ENCODE data around the gene NUBP1. TPM values are rescaled to one million over a fixed set of nuclear protein-coding genes. Genes with fewer than 3 reads are reported as not detected.
"Not testable (repeated sequence)": the region's sequence is repeated elsewhere in the genome, so short reads cannot be mapped to it uniquely, and the experiment has no call there.

Gene NUBP1
- polyA plus RNA-seq, 2 of the 4 experiments (the other 2 are of a cell fraction): 34.1 to 49.9 TPM

- TF ChIP-seq CBX2 (IDR thresholded peaks at IDR 0.05; ENCODE audit: borderline replicate concordance, low read depth) (no peak), ZNF302 (CRISPR knock-in tag; IDR thresholded peaks at IDR 0.05) (no peak), CHD2 (IDR thresholded peaks at IDR 0.05; ENCODE audit: low read length, partially characterized antibody) (no peak), ZC3H11A (IDR thresholded peaks at IDR 0.05) (no peak)
- TF ChIP-seq, protein P1, sequence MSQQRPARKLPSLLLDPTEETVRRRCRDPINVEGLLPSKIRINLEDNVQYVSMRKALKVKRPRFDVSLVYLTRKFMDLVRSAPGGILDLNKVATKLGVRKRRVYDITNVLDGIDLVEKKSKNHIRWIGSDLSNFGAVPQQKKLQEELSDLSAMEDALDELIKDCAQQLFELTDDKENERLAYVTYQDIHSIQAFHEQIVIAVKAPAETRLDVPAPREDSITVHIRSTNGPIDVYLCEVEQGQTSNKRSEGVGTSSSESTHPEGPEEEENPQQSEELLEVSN (IDR thresholded peaks at IDR 0.05; ENCODE audit: borderline replicate concordance, low read depth): no peak
- FAIRE-seq (no peak), ATAC-seq (no peak), DNase-seq (ENCODE audit: low read depth in 1 of 2, low spot score in 1 of 2) (no peak)
- Histone ChIP-seq H3K9me3 (no peaks in the 10 kb centered on the region), H3K27ac (no peak overlapping the region), H3K4me3 (no peak overlapping the region), H3K4me2 (no peak overlapping the region), H3K4me1 (no peaks in the 10 kb centered on the region)
- 71% methylated on average over 1 of the region's 1 CpG for WGBS (ENCODE audit: missing lambda C conversion rate)
- ChIA-PET POLR2A (interaction anchor here (0.6 kb wide), 1 partner anchor 27 kb away, joined by 3 read pairs; the partner anchor contains the start of gene NUBP1), CTCF (interaction anchor here (0.7 kb wide), 1 partner anchor 8 kb away, joined by 3 read pairs; no protein-coding TSS in a partner anchor)
Measured at GRCh38 chr16:10770907-10771306, 27.3 kb downstream of the NUBP1 start.

DNA sequence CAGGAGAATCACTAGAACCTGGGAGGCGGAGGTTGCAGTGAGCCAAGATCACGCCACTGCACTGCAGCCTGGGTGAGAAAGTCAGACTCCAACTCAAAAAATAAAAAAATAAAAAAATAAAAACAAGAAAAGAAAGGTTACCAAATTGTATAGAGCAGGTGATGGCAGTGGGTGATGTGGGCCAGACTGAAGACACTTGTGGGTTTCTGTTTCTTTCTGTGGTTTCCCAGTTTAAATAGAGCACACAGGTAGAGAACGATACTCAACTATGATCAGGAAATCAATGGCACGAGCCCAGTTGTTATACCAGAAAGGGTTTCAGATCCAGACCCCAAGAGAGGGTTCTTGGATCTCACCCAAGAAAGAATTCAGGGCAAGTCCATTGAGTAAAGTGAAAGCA, 32.6 kb downstream of the NUBP1 start:
- 63% methylated on average over 4 of the region's 4 CpGs for WGBS (ENCODE audit: missing lambda C conversion rate)
- ATAC-seq: no peak
- no peak overlapping the region for H3K4me2 ChIP-seq
- TF ChIP-seq HOXB5 (CRISPR knock-in tag; IDR thresholded peaks at IDR 0.05) (no peak), EHMT2 (IDR thresholded peaks at IDR 0.05; ENCODE audit: low read depth) (no peak), FOSL2 (IDR thresholded peaks at IDR 0.05) (no peak), FOSL2 (CRISPR knock-in tag; IDR thresholded peaks at IDR 0.05) (no peak), JUN (IDR thresholded peaks at IDR 0.05) (no peak), JUNB (IDR thresholded peaks at IDR 0.05) (no peak), MAX (IDR thresholded peaks at IDR 0.05) (no peak), CEBPB (IDR thresholded peaks at IDR 0.05) (no peak), REST (IDR thresholded peaks at IDR 0.05) (no peak), RNF2 (IDR thresholded peaks at IDR 0.05; ENCODE audit: borderline replicate concordance, low read depth) (no peak), ZC3H11A (IDR thresholded peaks at IDR 0.05) (no peak), ESRRA (IDR thresholded peaks at IDR 0.05; ENCODE audit: borderline replicate concordance, low read length) (no peak)
- H3K4me1 ChIP-seq: no peaks in the 10 kb centered on the region
- POLR2A ChIA-PET: no interaction called here
- no peak overlapping the region for H3K27ac ChIP-seq
- no peak for FAIRE-seq
- no peak overlapping the region for H3K4me3 ChIP-seq
- no peaks in the 10 kb centered on the region for H3K9me3 ChIP-seq
- no peak for DNase-seq (ENCODE audit: low read depth in 1 of 2, low spot score in 1 of 2)
- CTCF ChIA-PET: no interaction called here

- 55% methylated on average over 6 of the region's 6 CpGs for WGBS (ENCODE audit: missing lambda C conversion rate)
- CTCF ChIA-PET; POLR2A ChIA-PET; H3K4me1 ChIP-seq; H3K9me3 ChIP-seq; FAIRE-seq; ATAC-seq; H3K4me2 ChIP-seq; H3K4me3 ChIP-seq; DNase-seq (ENCODE audit: low read depth in 1 of 2, low spot score in 1 of 2); H3K27ac ChIP-seq: not testable (repeated sequence)
Measured at GRCh38 chr16:10776923-10777322, 33.3 kb downstream of the NUBP1 start.

GRCh38 chr16:10777356-10777755, 33.7 kb downstream of the NUBP1 start:
- no peaks in the 10 kb centered on the region for H3K9me3 ChIP-seq
- H3K4me1 ChIP-seq: no peaks in the 10 kb centered on the region
- 74% methylated on average over 12 of the region's 12 CpGs for WGBS (ENCODE audit: missing lambda C conversion rate)
- H3K4me3 ChIP-seq: no peak overlapping the region
- ChIA-PET POLR2A (no interaction called here), CTCF (no interaction called here)
- TF ChIP-seq FOSB (CRISPR knock-in tag; IDR thresholded peaks at IDR 0.05) (no peak), GATA3 (IDR thresholded peaks at IDR 0.05; ENCODE audit: borderline replicate concordance) (no peak)
- FAIRE-seq: no peak
- no peak overlapping the region for H3K27ac ChIP-seq
- ATAC-seq: no peak; a peak in 1 of 6 replicates
- no peak for DNase-seq (ENCODE audit: low read depth in 1 of 2, low spot score in 1 of 2)
- no peak overlapping the region for H3K4me2 ChIP-seq

- H3K9me3 ChIP-seq; DNase-seq (ENCODE audit: low read depth in 1 of 2, low spot score in 1 of 2); ATAC-seq; H3K4me3 ChIP-seq; H3K27ac ChIP-seq; FAIRE-seq; H3K4me1 ChIP-seq; H3K4me2 ChIP-seq; POLR2A ChIA-PET: not testable (repeated sequence)
- WGBS (ENCODE audit: missing lambda C conversion rate): 66% methylated on average over 6 of the region's 6 CpGs
- CTCF ChIA-PET: interaction anchor here (1.1 kb wide), 1 partner anchor 139 kb away, joined by 7 read pairs; no protein-coding TSS in a partner anchor
Measured at GRCh38 chr16:10779908-10780307, 36.3 kb downstream of the NUBP1 start.

Measured in A549 (cell line).